A549 (cell line): Measurements from ENCODE around the gene KLF9. TPM values are rescaled to one million over a fixed set of nuclear protein-coding genes. Genes with fewer than 3 reads are reported as not detected.

Source experiments
- ATAC-seq, 2 experiments: fragments of 200-7000 bp in 1 of 2; fragments of >200 bp in 1 of 2; cut with Nextera tagmentation in 1 of 2; cut with Tn5 transposase in 1 of 2; 3 replicates each; pipeline versions ENCODE4 v1.8.0 to v1.9.1; 2018 to 2020; ENCODE audit warnings: mild to moderate bottlenecking in 1 of 2, moderate library complexity in 1 of 2
- CTCF ChIA-PET: fragments of 300-600 bp; sonication (Branson Sonifier 250); formaldehyde crosslinking; extraction: SDS; loops from one replicate; lab custom pipeline; 2021; ENCODE audit warnings: antibody characterized with exemption, inconsistent platforms; lab: Yijun Ruan, JAX
- POLR2A ChIA-PET: fragments of 350-600 bp; formaldehyde crosslinking; extraction: SDS; loops from one replicate; lab custom pipeline; 2021; ENCODE audit warnings: antibody characterized with exemption, inconsistent platforms; lab: Yijun Ruan, JAX
- DNase-seq, 2 experiments: peaks; one replicate each; pipeline versions ENCODE4 v3.0.0 to v3.0.0-alpha.2; 2011 to 2016; ENCODE audit warnings: low read depth in 1 of 2, low spot score in 1 of 2
- FAIRE-seq: peaks from 2 replicates; lab custom pipeline; 2011; peaks lifted over from hg19 to GRCh38; lab: Jason Lieb, UNC
- H3K27ac ChIP-seq, 2 experiments: fragments of >200 bp; sonication (Bioruptor Twin); formaldehyde crosslinking; 3 replicates each; pipeline ENCODE4 v1.5.1; 2016 to 2017
- H3K4me1 ChIP-seq: fragments of >200 bp; sonication (Bioruptor Twin); formaldehyde crosslinking; 3 replicates; pipeline ENCODE4 v1.6.1; 2016
- H3K4me2 ChIP-seq: fragments of >200 bp; sonication (Bioruptor Twin); formaldehyde crosslinking; 3 replicates; pipeline ENCODE4 v1.6.1; 2016
- H3K4me3 ChIP-seq: fragments of >200 bp; sonication (Bioruptor Twin); formaldehyde crosslinking; 3 replicates; pipeline ENCODE4 v1.5.1; 2016
- H3K9me3 ChIP-seq: fragments of >200 bp; sonication (Bioruptor Twin); formaldehyde crosslinking; 3 replicates; pipeline ENCODE4 v1.6.1; 2016
- ATOH8 ChIP-seq: fragments of 250-450 bp; sonication (Bioruptor Pico); IDR thresholded peaks from 2 replicates; pipeline ENCODE4 v1.5.0; 2020; ENCODE audit warnings: low read depth, mild to moderate bottlenecking, moderate library complexity
- CBX2 ChIP-seq: fragments of 200-600 bp; sonication (generic); IDR thresholded peaks from 2 replicates; pipeline ENCODE4 v1.6.1; 2016; ENCODE audit warnings: low read depth, mild to moderate bottlenecking, borderline replicate concordance
- CHD2 ChIP-seq: fragments of 150-350 bp; IDR thresholded peaks from 2 replicates; pipeline ENCODE4 v1.6.1; 2014; ENCODE audit warnings: low read length; ENCODE audit not compliant: partially characterized antibody
- CTCF ChIP-seq: fragments of >200 bp; sonication (Bioruptor Twin); formaldehyde crosslinking; IDR thresholded peaks from 3 replicates; pipeline ENCODE4 v1.5.1; 2016
- E2F6 ChIP-seq: IDR thresholded peaks from 2 replicates; pipeline ENCODE4 v1.6.1; 2012; ENCODE audit warnings: low read depth, borderline replicate concordance
- EHMT2 ChIP-seq: fragments of 200-600 bp; sonication (generic); IDR thresholded peaks from 2 replicates; pipeline ENCODE4 v1.6.1; 2016; ENCODE audit warnings: antibody characterized with exemption, low read depth, mild to moderate bottlenecking, moderate library complexity
- ELK1 ChIP-seq: fragments of 150-350 bp; IDR thresholded peaks from 2 replicates; pipeline ENCODE4 v1.6.1; 2014; ENCODE audit warnings: low read depth, mild to moderate bottlenecking, low read length
- EP300 ChIP-seq, 2 experiments: fragments of >200 bp; sonication (Bioruptor Twin); formaldehyde crosslinking; IDR thresholded peaks; 2 replicates in 1 of 2; 3 replicates in 1 of 2; pipeline ENCODE4 v1.6.1; 2016 to 2017
- FOSL2 ChIP-seq, 2 experiments: fragments of 450-650 bp in 1 of 2; fragments of >200 bp in 1 of 2; sonication (Bioruptor Twin) in 1 of 2; formaldehyde crosslinking; IDR thresholded peaks; 2 replicates each; pipeline versions ENCODE4 v1.5.0 to v1.6.1; 2016 to 2020; ENCODE audit warnings: mild to moderate bottlenecking in 1 of 2, moderate library complexity in 1 of 2
- HDAC2 ChIP-seq: fragments of 200-600 bp; sonication (generic); IDR thresholded peaks from 2 replicates; pipeline ENCODE4 v1.6.1; 2016
- HEYL ChIP-seq: fragments of 250-450 bp; sonication (Bioruptor Pico); IDR thresholded peaks from 2 replicates; pipeline ENCODE4 v1.8.0; 2021; ENCODE audit warnings: mild to moderate bottlenecking, moderate library complexity
- HOXB5 ChIP-seq: fragments of 250-450 bp; sonication (Bioruptor Pico); IDR thresholded peaks from 2 replicates; pipeline ENCODE4 v1.5.0; 2020; ENCODE audit warnings: mild to moderate bottlenecking, moderate library complexity
- JUN ChIP-seq, 2 experiments: fragments of >200 bp; sonication (Bioruptor Twin); formaldehyde crosslinking; IDR thresholded peaks; 2 replicates in 1 of 2; 3 replicates in 1 of 2; pipeline ENCODE4 v1.6.1; 2016 to 2017
- KDM1A ChIP-seq: fragments of 200-600 bp; sonication (generic); IDR thresholded peaks from 2 replicates; pipeline ENCODE4 v1.6.1; 2016; ENCODE audit warnings: low read depth, mild to moderate bottlenecking
- MAFK ChIP-seq: fragments of 450-650 bp; IDR thresholded peaks from 2 replicates; pipeline ENCODE4 v1.6.1; 2014; ENCODE audit not compliant: partially characterized antibody
- NPAS2 ChIP-seq: fragments of 250-450 bp; sonication (Bioruptor Pico); IDR thresholded peaks from 2 replicates; pipeline ENCODE4 v1.8.0; 2022; ENCODE audit warnings: mild to moderate bottlenecking, moderate library complexity, borderline replicate concordance
- NR3C1 ChIP-seq: fragments of >200 bp; sonication (Bioruptor Twin); formaldehyde crosslinking; IDR thresholded peaks from 3 replicates; pipeline ENCODE4 v1.6.1; 2017
- POLR2AphosphoS2 ChIP-seq: conservative IDR thresholded peaks from 2 replicates; pipeline ENCODE4 v1.6.1; 2012; ENCODE audit warnings: low read length, improper control_type of control experiment, inconsistent platforms
- RFX5 ChIP-seq: fragments of 450-650 bp; IDR thresholded peaks from 2 replicates; pipeline ENCODE4 v1.7.1; 2014; ENCODE audit warnings: antibody characterized with exemption, mild to moderate bottlenecking, moderate library complexity
- RNF2 ChIP-seq: fragments of 200-600 bp; sonication (generic); IDR thresholded peaks from 2 replicates; pipeline ENCODE4 v1.6.1; 2016; ENCODE audit warnings: low read depth, mild to moderate bottlenecking, antibody characterized with exemption, moderate library complexity, borderline replicate concordance
- TFCP2L1 ChIP-seq: fragments of 250-450 bp; sonication (Bioruptor Pico); IDR thresholded peaks from 2 replicates; pipeline ENCODE4 v1.5.0; 2021; ENCODE audit warnings: mild to moderate bottlenecking
- TP53 ChIP-seq: fragments of 250-450 bp; sonication (Bioruptor Pico); IDR thresholded peaks from 2 replicates; pipeline ENCODE4 v1.5.0; 2021; ENCODE audit warnings: mild to moderate bottlenecking, moderate library complexity
- ZC3H11A ChIP-seq: fragments of 450-650 bp; IDR thresholded peaks from 2 replicates; pipeline ENCODE4 v1.6.1; 2014; ENCODE audit warnings: antibody characterized with exemption, mild to moderate bottlenecking
- ZFP36 ChIP-seq: fragments of 450-650 bp; IDR thresholded peaks from 2 replicates; pipeline ENCODE4 v1.6.1; 2014; ENCODE audit warnings: borderline replicate concordance; ENCODE audit not compliant: partially characterized antibody
- ZNF302 ChIP-seq: fragments of 250-450 bp; sonication (Bioruptor Pico); IDR thresholded peaks from 2 replicates; pipeline ENCODE4 v1.9.0; 2021; ENCODE audit warnings: inconsistent platforms, mild to moderate bottlenecking, moderate library complexity
- ZSCAN20 ChIP-seq: fragments of 250-450 bp; sonication (Bioruptor Pico); IDR thresholded peaks from 2 replicates; pipeline ENCODE4 v1.8.0; 2022; ENCODE audit warnings: mild to moderate bottlenecking, moderate library complexity
- WGBS: methylation state at CpG from one replicate; pipeline ENCODE4 v1.1.6; 2017; ENCODE audit errors: missing lambda C conversion rate; 5-methylcytosine and 5-hydroxymethylcytosine counted together
- polyA plus RNA-seq, 4 experiments: library from polyadenylated mRNA; depleted of rRNA in 3 of 4; stranded (reverse); fragments of >200 nt; fragmentation: RNase III in 1 of 4; extraction: RNeasy Plus Mini Kit Qiagen cat#74134 plus additional on column Dnase treatment in 1 of 4; gene quantifications; 2 replicates in 3 of 4; 3 replicates in 1 of 4; pipeline ENCODE4 v1.2.3, GENCODE V29; 2011 to 2017

Gene KLF9
- polyA plus RNA-seq, 2 of the 4 experiments (the other 2 are of a cell fraction) = 0.76 to 3.9 TPM

- DNase-seq (no peak), FAIRE-seq (no peak), ATAC-seq (no peak)
- no peak overlapping the region for H3K27ac ChIP-seq
- TF ChIP-seq EP300 (IDR thresholded peaks at IDR 0.05) = no peak
- TF ChIP-seq ZFP36 = no peak
- TF ChIP-seq NR3C1 = no peak
- no peak for TF ChIP-seq RFX5
- no peak for TF ChIP-seq POLR2AphosphoS2
- TF ChIP-seq CBX2 = no peak
- TF ChIP-seq ATOH8 (CRISPR knock-in tag) = no peak
- TF ChIP-seq HDAC2 = no peak
- TF ChIP-seq JUN (IDR thresholded peaks at IDR 0.05) = no peak
- TF ChIP-seq KDM1A = no peak
- TF ChIP-seq ZNF302 = no peak
- no peak for TF ChIP-seq TFCP2L1
- no peak for TF ChIP-seq E2F6
- no peak for TF ChIP-seq EHMT2
- TF ChIP-seq ZSCAN20 (CRISPR knock-in tag) = no peak
- no peak for TF ChIP-seq CHD2
- TF ChIP-seq RNF2 = no peak
- 51% methylated on average over 3 of the region's 3 CpGs for WGBS
- H3K4me1 ChIP-seq = no peaks in the 10 kb centered on the region
- H3K9me3 ChIP-seq = no peaks in the 10 kb centered on the region
- ChIA-PET POLR2A (no interaction called here), CTCF (interaction anchor here (0.6 kb wide), 1 partner anchor 47 kb away, joined by 3 read pairs; no protein-coding TSS in a partner anchor)
- H3K4me2 ChIP-seq = no peak overlapping the region
- no peak overlapping the region for H3K4me3 ChIP-seq
Measured at GRCh38 chr9:70385426-70385825, 29.0 kb downstream of the KLF9 start.

- Histone ChIP-seq H3K4me1 (no peaks in the 10 kb centered on the region), H3K4me2 (no peak overlapping the region), H3K9me3 (no peaks in the 10 kb centered on the region), H3K4me3 (no peak overlapping the region), H3K27ac (no peak overlapping the region)
- no peak for DNase-seq
- TF ChIP-seq CTCF = no peak
- TF ChIP-seq HEYL = no peak
- no peak for TF ChIP-seq ELK1
- TF ChIP-seq NR3C1 = no peak
- TF ChIP-seq NPAS2 (CRISPR knock-in tag) = no peak
- TF ChIP-seq TP53 (CRISPR knock-in tag) = no peak
- no peak for TF ChIP-seq MAFK
- TF ChIP-seq FOSL2 (IDR thresholded peaks at IDR 0.05) = no peak
- TF ChIP-seq FOSL2 (CRISPR knock-in tag; IDR thresholded peaks at IDR 0.05) = no peak
- no peak for TF ChIP-seq POLR2AphosphoS2
- TF ChIP-seq ZC3H11A = no peak
- no peak for TF ChIP-seq EHMT2
- no peak for TF ChIP-seq HOXB5
- no peak for TF ChIP-seq TFCP2L1
- no peak for TF ChIP-seq RNF2
- WGBS = 62% methylated on average over 9 of the region's 9 CpGs
- ChIA-PET POLR2A (no interaction called here), CTCF (interaction anchor here (0.6 to 1.6 kb wide), 5 partner anchors 19 to 102 kb away, joined by 3 to 6 read pairs (median 3); no protein-coding TSS in a partner anchor)
- no peak for FAIRE-seq
- ATAC-seq = no peak
Measured at GRCh38 chr9:70382709-70383605, 31.5 kb downstream of the KLF9 start.
